Renal cortex interstitium (tissue), 11 donors: ENCODE data around the gene COL5A3. TPM values are rescaled to one million over a fixed set of nuclear protein-coding genes. Genes with fewer than 3 reads are reported as not detected.

Experiments used
- DNase-seq, 11 donors: peaks; one replicate each; pipeline ENCODE4 v3.0.0-alpha.2; 2013; ENCODE audit warnings: low read depth in 9 of 11, low spot score in 4 of 11; ENCODE audit errors: extremely low read depth in 1 of 11
- polyA plus RNA-seq, 3 donors: library from polyadenylated mRNA; unstranded; fragments of 120-200 nt; gene quantifications; one replicate each; pipeline ENCODE4 v1.2.1, GENCODE V29; 2013; ENCODE audit not compliant: insufficient read length in 3 of 3

Gene COL5A3
- polyA plus RNA-seq, 3 donors = 0.56 to 1.7 (median 0.96) TPM

DNA sequence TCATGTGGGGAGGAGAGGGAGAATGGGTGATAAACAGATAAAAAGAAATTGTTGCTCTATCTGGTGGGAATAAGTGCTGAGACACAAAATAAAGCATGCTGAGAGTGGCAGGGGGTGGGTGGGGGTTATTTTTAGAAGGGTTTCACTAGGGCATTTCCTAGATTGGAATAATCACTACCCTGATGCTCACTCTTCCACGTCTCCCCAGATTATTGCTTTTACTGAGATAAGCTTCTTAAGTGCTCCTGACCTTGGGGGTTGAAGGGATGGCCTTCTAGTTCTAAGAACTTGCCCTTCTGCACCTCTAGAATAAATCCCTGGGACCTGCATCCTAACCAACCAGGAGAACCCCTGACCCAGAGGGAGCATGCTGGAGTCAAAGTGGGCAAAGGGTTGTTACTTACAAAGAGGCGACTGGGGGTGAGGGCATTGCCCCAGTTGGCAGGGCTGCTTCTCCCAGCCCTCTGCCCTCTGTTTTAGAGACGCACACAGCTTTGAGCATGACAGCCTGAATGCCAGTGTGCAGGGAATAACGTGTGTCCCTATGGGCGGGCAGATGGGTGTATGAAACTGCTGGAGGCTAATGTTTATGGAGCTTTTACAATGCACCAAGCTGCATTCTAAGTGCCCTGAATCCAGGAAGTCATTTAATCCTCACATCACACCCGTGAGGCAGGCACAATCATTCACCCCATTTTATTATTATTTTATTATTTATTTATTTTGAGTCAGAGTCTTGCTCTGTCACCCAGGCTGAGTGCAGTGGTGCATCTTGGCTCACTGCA is 3.7 kb upstream of the COL5A3 start:
- DNase-seq = no peak

DNA sequence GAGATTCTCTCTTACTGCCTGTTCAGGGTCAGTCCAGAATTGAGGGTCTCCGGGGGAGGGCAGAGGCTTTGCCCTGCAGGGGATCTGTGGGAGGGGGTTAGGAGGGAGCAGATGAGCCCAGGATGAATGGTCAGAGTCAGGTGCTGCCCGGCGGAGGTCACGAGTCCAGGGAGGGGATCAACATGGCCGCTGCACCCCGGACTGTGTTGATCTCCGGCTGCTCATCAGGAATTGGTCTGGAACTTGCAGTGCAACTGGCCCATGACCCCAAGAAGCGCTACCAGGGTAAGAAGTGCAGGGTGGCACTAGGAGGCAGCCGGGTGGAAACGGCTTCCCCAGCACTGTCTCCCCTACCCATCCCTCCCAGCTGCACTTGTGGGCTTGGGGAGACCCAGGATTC is 3.0 kb upstream of the COL5A3 start, which contains the start of gene RDH8:
RDH8 (plus strand) TSS at position 168 of the 400 bp plus-strand sequence; CDS start at position 183, 15 bp downstream.
- no peak for DNase-seq

DNA sequence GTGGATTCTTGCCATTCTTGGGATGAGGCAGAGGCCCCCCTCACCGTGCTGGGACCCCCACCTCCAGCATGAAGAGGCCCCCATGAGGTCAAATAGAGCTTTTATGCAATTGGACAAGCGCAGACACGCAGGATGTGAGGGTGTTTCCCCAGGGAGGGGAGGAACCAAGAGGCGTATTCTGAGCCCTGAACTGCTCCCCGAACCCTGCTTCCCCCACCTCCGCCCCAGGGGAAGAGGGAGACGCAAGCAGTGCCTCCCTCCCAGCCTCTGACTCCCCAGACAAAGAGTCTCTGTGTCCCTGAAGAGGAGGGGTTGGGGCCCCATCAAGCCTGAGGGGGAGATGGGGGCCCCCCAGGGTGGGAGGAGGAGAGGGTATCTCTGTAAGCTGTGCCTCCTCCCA is 1.7 kb upstream of the COL5A3 start:
- DNase-seq = no peak

DNA sequence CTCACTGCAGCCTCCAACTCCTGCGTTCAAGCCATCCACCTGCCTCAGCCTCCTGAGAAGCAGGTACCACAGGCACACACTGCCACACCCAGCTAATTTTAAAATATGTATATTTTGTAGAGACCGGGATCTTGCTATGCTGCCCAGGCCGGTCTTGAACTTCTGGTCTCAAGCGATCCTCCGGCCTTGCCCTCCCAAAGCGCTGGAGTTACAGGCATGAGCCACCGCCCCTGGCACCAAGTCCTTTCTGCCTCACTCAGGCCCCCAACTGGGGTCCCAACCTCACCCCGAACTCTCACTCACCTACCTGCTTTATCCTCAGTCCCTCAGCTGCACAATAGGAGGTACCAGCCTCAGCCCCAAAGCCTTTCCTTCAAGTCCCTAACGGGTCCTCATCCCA is 635 bp upstream of the COL5A3 start:
- no peak for DNase-seq

DNA sequence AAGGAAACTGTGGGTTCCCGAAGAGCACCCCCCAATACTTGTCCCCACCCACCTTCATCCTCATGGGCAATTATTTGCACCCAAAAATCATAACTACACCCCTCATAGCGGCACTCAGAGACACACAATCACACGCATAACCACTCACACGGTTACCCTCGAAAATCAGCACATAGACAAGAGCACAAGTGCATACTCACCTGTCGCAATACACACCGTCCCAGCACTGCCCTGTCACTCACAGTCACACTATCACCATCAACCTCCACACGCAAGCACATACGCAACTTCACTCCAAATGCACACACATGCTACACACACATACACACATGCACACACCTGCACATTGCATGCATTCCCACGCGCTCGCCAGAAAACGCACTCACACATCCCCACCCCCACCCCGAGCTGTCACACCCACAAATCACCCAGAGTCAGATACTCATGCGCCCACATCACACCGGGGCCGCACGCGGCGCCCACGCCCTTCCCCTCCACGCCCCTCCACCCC is 535 bp downstream of the COL5A3 start:
- DNase-seq = no peak

DNA sequence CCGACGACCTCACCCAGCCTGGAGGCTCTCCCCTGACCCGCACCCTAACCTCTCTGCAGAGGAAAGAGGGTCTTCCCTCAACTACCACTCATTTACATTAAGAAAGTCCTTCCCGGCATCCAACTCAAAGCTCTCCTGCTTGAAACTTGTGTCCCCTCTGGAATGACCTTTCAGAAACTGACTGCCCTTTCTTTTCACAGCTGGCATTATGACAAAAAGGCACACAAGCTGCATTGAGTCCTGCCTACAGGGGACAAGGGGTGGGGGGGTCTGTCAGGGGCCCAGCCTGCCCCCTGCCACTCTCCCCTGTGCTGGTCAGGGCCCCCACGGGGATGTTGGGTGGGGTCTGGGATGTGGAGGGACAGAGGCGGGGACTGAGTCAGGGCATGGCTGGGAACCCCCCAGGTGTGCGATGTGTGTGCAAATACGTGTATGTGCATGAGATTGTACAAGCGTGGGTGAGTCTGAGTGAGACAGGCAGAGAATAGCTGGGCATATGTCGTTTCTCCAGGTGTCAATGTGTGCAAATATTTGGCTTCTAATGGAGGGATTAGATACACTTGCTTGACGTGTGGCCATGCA is 2.0 kb downstream of the COL5A3 start:
- DNase-seq = no peak

DNA sequence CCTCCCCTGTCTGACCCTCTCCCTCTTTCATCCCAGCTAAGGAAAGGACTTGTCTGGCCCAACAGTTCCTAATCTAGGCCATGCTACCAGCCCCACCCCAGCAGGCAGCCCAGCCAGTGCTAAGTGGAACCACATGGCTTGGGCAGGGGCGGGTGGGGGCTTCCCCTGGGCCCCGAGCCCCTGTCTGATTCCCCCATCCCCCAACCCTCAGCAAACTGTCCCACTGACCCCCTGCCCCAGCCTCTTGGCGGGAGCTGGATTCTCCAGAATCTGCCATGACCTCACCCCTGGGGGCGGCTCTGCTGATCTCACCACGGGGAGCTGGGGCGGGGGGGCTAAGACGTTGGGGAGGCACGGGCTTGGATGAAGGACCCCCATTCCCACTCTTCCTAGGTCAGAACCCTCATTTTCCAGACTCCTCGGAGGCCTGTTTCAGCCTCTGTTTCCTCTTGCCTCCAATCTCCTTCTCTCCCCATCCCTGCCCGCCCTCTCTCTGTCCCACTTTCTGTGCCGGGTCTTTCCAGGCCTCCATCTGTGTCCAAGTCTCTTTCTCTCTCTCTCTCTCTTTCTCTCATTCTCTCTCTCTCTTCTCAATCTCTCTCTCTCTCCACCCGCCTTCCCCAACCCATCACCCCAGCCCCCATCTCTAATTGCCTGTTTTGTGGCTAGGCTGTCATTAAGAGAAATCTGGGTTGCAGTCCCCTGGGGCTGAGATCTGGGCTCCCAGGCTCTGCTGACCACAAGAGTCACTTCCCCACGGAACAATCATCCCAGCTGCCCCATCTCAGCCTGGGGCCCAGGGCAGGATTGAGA is 2.7 kb downstream of the COL5A3 start:
- no peak for DNase-seq

DNA sequence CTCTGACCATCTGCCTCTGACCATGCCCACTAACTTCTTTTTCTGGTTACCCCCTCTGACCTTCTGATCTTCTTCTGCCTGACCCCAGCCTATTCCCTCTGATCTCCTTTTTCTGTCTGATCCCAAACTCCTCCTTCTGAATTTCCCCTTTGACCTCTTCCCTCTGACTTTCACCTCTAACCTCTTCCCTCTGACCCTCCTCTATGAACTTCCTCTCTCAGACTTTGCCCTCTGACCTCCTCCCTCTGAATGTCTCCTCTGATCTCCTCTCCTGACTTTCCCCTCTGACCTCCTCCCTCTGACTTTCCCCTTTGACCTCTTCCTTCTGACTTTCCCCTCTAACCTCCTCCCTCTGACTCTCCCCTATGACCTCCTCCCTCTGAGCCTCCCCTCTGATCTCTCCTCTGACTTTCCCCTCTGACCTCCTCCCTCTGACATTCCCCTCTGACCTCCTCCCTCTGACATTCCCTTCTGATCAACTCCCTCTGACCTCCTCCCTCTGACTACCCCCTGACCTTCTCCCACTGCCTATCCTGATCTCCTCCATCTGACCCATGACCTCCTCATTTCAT is 3.5 kb downstream of the COL5A3 start:
- DNase-seq = no peak

DNA sequence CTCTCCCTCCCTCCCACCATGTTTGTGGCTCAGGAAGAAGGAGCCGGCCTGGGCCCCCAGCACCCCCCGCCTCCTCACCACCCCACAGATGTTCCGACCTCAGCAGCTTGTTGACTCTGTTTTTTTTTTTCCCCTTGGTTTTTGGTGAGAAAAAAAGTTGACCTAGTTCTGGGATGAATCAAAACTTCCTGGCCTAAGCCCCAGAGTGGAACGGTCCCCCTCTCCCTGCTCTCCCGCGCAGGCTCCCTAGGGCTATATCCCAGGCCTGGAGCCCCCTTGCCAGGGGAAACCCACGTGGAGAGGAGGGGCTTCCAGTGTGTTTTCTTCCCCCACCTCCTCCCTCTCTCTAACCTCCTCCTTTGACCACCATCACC is 4.0 kb downstream of the COL5A3 start:
- no peak for DNase-seq

DNA sequence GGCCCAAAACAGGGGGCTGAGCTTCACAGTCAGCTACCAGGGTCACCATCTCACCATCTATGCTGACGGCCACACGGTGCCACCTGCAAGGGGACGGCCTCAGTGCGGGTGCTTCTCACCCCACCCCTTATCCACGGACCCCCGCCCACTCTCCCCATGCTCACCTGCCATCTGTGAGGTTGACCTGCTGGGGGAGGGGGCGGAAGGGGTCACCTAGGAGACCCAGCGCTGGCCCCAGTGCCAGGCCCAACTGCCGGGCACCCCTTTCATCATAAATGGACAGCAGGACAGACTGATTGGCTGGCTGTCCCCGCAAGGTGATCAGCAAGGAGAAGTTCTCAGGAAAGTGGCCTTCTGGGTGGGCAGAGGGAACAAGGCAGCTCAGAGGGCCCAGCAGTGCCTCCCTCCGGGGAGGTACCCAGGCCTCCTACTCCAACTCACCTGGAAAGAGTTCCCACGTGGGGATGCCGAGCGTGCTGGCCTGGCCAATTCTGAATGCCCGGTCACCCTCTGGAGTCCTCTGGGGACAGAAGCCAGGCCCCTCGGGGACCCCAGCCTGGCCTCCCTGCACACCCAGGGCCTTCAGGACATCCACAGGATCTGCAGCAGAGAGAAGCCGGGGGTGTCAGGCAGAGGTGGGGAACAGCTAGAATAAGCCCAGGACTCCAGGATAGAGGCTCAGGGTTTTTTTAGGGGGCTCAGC is 4.5 kb downstream of the COL5A3 start:
- no peak for DNase-seq

DNA sequence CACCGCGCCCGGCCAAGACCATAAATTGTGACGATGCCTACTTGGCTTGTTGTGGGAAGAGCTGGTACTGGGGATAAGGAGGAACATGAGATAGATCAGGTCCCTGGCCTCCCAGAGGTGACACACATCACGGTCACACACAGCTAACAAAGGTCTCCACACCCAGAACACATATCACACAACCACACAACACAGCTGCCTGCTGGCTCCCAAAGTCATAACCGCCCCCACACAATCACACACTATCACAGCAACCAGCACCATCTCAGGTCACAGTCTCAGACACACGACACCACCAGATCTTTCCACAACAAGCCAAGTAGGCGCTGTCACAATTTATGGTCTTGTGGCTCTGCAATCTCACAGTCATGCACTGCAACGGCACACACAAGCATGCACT is 5.7 kb downstream of the COL5A3 start:
- DNase-seq = no peak

DNA sequence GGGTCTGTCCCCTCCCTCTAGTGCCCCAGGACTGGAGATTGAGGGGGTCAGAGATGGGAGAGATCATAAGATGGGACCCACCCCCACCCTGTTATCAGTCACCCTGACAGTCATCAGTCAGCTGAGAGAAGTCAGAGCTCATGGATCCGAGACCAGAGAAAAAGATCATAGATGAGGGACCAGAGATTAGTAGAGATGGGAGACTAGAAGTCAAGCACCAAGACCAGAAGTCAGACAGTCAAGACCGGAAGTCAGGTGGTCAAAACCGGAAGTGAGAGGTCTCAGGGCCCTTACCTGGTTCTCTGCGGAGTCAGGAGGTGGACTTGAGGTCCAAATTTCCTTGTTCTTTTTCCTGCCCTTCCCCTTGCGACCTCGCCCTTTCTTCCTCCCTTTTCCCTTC is 7.0 kb downstream of the COL5A3 start:
- DNase-seq = no peak

DNA sequence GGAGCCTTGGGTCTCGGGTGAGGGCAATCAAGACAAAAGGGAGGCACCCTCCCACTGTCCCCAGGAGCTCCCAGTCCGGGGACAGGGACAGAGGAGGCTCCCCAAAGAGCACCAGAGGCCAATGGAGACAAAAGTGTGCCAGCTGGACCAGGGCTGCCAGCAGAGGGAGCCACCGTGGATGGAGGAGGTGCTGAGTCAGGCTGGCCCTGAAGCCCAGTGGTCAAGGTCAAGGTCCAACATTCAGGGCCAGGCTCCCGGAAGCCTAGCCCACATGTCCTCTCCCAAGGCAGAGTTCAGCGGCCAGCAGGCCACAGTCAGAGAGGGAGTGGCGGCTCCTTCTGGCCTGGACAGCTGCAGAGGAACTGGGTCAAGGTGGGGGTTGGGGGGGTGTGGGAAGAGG is 8.4 kb downstream of the COL5A3 start:
- no peak for DNase-seq

DNA sequence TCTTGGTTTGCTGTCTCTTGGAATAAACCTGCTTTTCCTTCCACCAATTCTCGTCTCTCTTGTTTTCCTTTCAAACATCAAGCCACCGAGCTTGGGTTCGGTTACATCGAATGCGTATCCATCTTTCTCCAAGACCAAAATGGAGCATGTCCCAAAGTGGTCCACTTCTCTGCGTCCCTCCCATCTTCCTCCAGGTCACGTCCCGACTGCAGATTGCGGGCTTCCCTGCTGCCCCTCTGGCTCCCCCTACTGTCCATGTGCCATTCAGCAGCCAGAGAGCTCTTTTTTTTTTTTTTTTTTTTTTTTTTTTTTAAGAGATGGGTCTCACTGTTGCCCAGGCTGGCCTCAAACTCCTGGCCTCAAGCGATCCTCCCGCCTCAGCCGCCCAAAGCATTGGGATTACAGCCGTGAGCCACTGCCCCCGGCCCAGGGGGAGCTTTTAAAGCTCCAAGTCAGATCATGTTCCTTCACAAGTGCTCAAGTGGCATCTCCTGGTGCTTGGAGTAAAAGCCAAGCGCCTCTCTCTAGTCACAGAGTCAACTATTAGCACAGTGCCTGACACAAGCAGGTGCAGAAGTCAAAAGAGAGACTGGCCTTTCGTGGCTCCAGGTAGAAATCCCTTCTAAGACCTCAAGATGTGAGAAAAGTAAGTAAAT is 10.0 kb downstream of the COL5A3 start:
- DNase-seq = peak in 10 of 11 donors; percentile 35 to 60 (median 44)

DNA sequence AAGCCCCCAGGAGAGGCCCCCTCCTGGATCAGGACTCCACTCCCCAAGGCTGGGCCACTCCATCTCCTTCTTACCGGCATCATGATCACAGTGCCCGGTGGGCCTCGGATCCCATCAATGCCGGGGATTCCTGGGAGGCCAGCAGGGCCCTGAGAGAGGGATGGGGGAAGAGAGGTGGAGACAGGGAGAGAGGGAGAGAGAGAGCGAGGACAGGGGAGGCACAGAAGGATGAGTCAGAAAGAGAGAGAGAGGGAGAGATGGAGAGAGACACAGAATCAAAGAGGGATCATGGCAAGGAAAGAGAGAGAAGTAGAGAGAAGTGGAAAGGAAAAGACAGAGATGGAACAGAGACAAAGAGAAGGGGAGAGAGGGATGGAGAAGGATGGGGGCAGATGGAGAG is 13.8 kb downstream of the COL5A3 start:
- DNase-seq = no peak

DNA sequence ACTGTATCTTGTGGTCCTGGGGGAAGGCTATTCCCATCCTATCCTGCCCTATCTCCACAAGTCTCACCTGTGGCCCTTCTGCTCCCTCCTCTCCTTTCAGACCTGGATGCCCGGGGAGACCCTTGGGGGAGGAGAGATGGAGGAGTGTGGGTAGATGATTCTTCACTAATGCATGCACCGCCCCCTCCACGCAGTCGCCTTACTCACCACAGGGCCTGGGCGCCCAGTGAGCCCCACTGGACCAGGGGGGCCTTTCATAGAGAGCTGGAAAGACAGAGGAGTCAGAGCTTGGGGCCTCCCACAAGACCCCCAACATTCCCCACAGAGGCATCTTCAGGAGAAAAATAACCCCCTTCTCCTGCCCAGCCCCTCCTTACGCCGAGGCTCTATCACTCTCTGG is 14.3 kb downstream of the COL5A3 start:
- no peak for DNase-seq

DNA sequence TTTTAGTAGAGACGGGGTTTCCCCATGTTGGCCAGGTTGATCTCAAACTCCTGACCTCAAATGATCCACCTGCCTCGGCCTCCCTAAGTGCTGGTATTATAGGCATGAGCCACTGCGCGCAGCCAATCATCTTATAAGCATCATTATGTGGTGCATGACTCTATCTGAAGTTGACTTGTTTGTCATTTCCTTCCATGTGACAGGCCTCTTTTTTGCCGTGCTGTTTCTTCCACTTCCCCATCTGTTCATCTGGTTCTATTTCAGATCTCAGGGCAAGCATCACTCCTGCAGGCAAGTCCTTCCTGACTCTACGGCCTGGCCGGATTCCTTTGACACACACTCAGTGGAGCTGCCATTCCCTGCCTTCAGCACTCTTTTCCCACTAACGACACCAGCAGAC is 15.2 kb downstream of the COL5A3 start:
- no peak for DNase-seq

DNA sequence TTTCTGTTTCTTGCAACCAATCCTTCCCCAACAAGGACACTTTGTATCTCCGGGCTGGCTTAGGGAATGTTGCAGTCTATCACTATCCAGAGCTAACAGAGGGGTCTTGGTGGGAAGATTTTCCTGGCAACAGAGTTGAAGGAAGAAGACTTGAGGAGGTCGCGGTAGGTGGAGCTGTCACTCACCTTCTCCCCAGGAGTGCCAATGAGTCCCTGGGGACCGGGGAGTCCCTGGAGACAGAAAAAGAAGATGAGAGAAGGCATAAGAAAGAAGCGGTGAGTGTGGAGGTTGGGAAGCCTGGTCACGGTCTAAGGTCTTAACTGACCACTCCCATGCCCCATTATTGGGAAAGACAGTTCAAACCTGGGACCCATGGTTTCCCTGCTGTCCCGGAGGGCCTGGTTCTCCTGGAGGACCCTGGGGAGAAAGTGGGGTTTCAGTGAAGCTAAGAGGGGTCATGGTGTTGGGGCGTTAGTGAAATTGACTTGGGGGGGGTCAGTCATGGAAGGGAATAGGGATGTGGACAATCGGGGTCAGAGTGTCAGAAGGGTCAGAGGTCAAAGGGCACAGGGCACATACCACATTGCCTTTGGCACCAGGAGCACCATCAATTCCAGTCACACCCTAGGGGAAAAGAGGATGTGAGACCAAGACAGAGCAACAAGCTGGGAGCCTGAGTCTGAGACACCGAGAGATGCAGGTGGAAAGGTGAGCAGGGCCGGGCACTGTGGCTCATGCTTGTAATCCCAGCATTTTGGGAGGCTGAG is 18.7 kb downstream of the COL5A3 start:
- DNase-seq = no peak
